WTC11 (cell line): ENCODE measurements around the gene BBS12. TPM values are rescaled to one million over a fixed set of nuclear protein-coding genes. Genes with fewer than 3 reads are reported as not detected.

Experiments used
- ATAC-seq: fragments of 200-7000 bp; cut with Tn5 transposase; 2 replicates; pipeline ENCODE4 v1.10.0; 2021; ENCODE audit warnings: mild to moderate bottlenecking, moderate library complexity
- CTCF ChIA-PET: fragments of 300-600 bp; sonication (Branson Sonifier 250); formaldehyde crosslinking; loops from one replicate; lab custom pipeline; 2021; ENCODE audit warnings: antibody characterized with exemption; lab: Charles Lee
- POLR2A ChIA-PET: fragments of 350-600 bp; sonication (Branson Sonifier 250); formaldehyde crosslinking; loops from one replicate; lab custom pipeline; 2021; ENCODE audit warnings: antibody characterized with exemption; lab: Charles Lee
- DNase-seq: peaks from one replicate; pipeline ENCODE4 v3.0.0; 2021; ENCODE audit warnings: low spot score
- H3K27ac Mint-ChIP-seq: 2 replicates; pipeline ENCODE4 v1.8.0; 2021; ENCODE audit warnings: mixed read lengths
- H3K27me3 Mint-ChIP-seq: 2 replicates; pipeline ENCODE4 v1.8.0; 2021; ENCODE audit warnings: low read depth, mild to moderate bottlenecking, moderate library complexity, mixed read lengths
- H3K36me3 Mint-ChIP-seq: 2 replicates; pipeline ENCODE4 v1.8.0; 2021; ENCODE audit warnings: mixed read lengths
- H3K4me1 Mint-ChIP-seq: 2 replicates; pipeline ENCODE4 v1.8.0; 2022; ENCODE audit warnings: mixed read lengths
- H3K4me3 Mint-ChIP-seq: 2 replicates; pipeline ENCODE4 v1.8.0; 2021; ENCODE audit warnings: mild to moderate bottlenecking, moderate library complexity, mixed read lengths
- H3K9me3 Mint-ChIP-seq: 2 replicates; pipeline ENCODE4 v1.8.0; 2021; ENCODE audit warnings: mixed read lengths
- E2F1 ChIP-seq: sonication (generic); formaldehyde crosslinking; IDR thresholded peaks from 2 replicates; pipeline ENCODE4 v1.8.0; 2022; ENCODE audit warnings: mild to moderate bottlenecking, missing genetic modification reagents
- E2F4 ChIP-seq: sonication (generic); formaldehyde crosslinking; IDR thresholded peaks from 2 replicates; pipeline ENCODE4 v1.8.1; 2022; ENCODE audit warnings: low read depth, mild to moderate bottlenecking, moderate library complexity, missing genetic modification reagents, borderline replicate concordance
- ETV6 ChIP-seq: sonication (generic); formaldehyde crosslinking; IDR thresholded peaks from 2 replicates; pipeline ENCODE4 v1.8.1; 2022; ENCODE audit warnings: mild to moderate bottlenecking, missing genetic modification reagents
- GRHL2 ChIP-seq: fragments of 250-450 bp; sonication (Bioruptor Pico); IDR thresholded peaks from 2 replicates; pipeline ENCODE4 v1.8.0; 2022; ENCODE audit warnings: mild to moderate bottlenecking, moderate library complexity; ENCODE audit not compliant: insufficient replicate concordance, severe bottlenecking
- HMGXB4 ChIP-seq: sonication (generic); formaldehyde crosslinking; IDR thresholded peaks from 2 replicates; pipeline ENCODE4 v1.8.1; 2023; ENCODE audit warnings: mild to moderate bottlenecking, moderate library complexity, missing genetic modification reagents
- MXD4 ChIP-seq: fragments of 250-450 bp; sonication (Bioruptor Pico); IDR thresholded peaks from 2 replicates; pipeline ENCODE4 v1.8.0; 2021; ENCODE audit warnings: mild to moderate bottlenecking, moderate library complexity, borderline replicate concordance
- MYBL2 ChIP-seq: sonication (generic); formaldehyde crosslinking; IDR thresholded peaks from 2 replicates; pipeline ENCODE4 v1.8.1; 2023; ENCODE audit warnings: mild to moderate bottlenecking, moderate library complexity, missing genetic modification reagents
- NFATC4 ChIP-seq: fragments of 250-450 bp; sonication (Bioruptor Pico); IDR thresholded peaks from 2 replicates; pipeline ENCODE4 v1.9.0; 2021; ENCODE audit warnings: mild to moderate bottlenecking
- PREB ChIP-seq: sonication (generic); formaldehyde crosslinking; IDR thresholded peaks from 2 replicates; pipeline ENCODE4 v1.8.1; 2022; ENCODE audit warnings: mild to moderate bottlenecking, missing genetic modification reagents, moderate library complexity, borderline replicate concordance
- SMAD3 ChIP-seq: sonication (generic); formaldehyde crosslinking; IDR thresholded peaks from 2 replicates; pipeline ENCODE4 v1.8.0; 2022; ENCODE audit warnings: missing genetic modification reagents, mild to moderate bottlenecking, borderline replicate concordance
- SP1 ChIP-seq: sonication (generic); formaldehyde crosslinking; conservative IDR thresholded peaks from 2 replicates; pipeline ENCODE4 v1.8.1; 2022; ENCODE audit warnings: missing genetic modification reagents
- ZNF263 ChIP-seq: sonication (generic); formaldehyde crosslinking; IDR thresholded peaks from 2 replicates; pipeline ENCODE4 v1.8.1; 2022; ENCODE audit warnings: low read depth, mild to moderate bottlenecking, moderate library complexity, missing genetic modification reagents
- total RNA-seq: library from RNA; stranded (reverse); gene quantifications from 3 replicates; pipeline ENCODE4 v1.2.3, GENCODE V29; 2021
- TF ChIP-seq, protein P1 (sequence below): fragments of 200-600 bp; IDR thresholded peaks from 2 replicates; pipeline ENCODE4 v1.8.0; 2022; ENCODE audit warnings: antibody characterized with exemption
- TF ChIP-seq, protein P2 (sequence below): sonication (generic); formaldehyde crosslinking; IDR thresholded peaks from 2 replicates; pipeline ENCODE4 v1.8.0; 2022; ENCODE audit warnings: mild to moderate bottlenecking, missing genetic modification reagents
- TF ChIP-seq, protein P3 (sequence below): sonication (generic); formaldehyde crosslinking; IDR thresholded peaks from 2 replicates; pipeline ENCODE4 v1.8.1; 2023; ENCODE audit warnings: mild to moderate bottlenecking, missing genetic modification reagents, borderline replicate concordance

BBS12 gene
- total RNA-seq, 1 experiment from 2014 or later = 2.7 TPM

DNA sequence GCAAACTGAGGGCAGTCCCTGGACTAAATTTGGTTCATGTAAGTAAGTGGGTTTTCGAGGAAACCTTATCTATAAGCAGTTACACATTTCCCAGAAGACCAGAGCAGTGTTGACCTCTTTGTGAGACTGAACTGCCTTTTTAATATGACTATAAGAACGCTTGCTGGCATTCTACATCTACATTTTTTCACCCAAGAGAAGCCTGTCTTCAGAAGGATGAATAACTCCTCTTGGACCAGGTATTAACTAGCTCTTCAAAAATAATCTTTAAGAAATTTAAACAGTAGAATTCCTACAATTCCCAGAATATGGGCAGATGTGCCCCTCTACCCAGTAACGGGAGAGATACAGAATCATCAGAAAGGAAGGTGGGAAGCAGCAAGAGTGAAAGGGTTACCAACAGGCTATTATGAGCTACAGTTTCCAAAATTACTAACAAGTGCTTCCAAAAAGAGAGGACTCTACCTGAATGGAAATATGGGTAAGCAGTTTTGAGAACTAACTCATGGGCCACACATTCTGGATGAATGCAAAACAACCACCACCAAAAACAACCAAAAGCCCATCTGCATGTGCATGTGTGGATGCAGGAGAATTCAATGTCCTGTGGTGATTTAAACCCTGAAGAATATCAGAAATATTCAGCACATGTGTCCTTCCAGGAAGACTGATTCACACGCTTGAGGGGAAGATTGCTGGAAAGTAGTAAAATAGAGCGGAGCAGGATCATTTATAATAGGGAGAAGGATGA, 17.4 kb downstream of the BBS12 start:
- H3K27me3 Mint-ChIP-seq = no peaks in the 10 kb centered on the region; the same call in 1 of the 2 replicates
- peaks cover 24% of the 10 kb centered on the region for H3K9me3 Mint-ChIP-seq
- ChIA-PET POLR2A (no interaction called here), CTCF (no interaction called here)
- no peak overlapping the region for H3K27ac Mint-ChIP-seq
- ATAC-seq (no peak), DNase-seq (no peak)
- H3K4me1 Mint-ChIP-seq = peaks cover 19% of the 10 kb centered on the region
- TF ChIP-seq PREB (no peak), HMGXB4 (CRISPR knock-in tag) (no peak), E2F1 (CRISPR knock-in tag) (no peak), MYBL2 (no peak), SP1 (no peak), E2F4 (CRISPR knock-in tag) (no peak), NFATC4 (CRISPR knock-in tag) (no peak), ETV6 (CRISPR knock-in tag) (no peak), MXD4 (no peak), ZNF263 (CRISPR knock-in tag) (no peak), SMAD3 (no peak), GRHL2 (CRISPR knock-in tag) (no peak)
- TF ChIP-seq, protein P1, sequence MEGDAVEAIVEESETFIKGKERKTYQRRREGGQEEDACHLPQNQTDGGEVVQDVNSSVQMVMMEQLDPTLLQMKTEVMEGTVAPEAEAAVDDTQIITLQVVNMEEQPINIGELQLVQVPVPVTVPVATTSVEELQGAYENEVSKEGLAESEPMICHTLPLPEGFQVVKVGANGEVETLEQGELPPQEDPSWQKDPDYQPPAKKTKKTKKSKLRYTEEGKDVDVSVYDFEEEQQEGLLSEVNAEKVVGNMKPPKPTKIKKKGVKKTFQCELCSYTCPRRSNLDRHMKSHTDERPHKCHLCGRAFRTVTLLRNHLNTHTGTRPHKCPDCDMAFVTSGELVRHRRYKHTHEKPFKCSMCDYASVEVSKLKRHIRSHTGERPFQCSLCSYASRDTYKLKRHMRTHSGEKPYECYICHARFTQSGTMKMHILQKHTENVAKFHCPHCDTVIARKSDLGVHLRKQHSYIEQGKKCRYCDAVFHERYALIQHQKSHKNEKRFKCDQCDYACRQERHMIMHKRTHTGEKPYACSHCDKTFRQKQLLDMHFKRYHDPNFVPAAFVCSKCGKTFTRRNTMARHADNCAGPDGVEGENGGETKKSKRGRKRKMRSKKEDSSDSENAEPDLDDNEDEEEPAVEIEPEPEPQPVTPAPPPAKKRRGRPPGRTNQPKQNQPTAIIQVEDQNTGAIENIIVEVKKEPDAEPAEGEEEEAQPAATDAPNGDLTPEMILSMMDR = no peak
- TF ChIP-seq, protein P2, sequence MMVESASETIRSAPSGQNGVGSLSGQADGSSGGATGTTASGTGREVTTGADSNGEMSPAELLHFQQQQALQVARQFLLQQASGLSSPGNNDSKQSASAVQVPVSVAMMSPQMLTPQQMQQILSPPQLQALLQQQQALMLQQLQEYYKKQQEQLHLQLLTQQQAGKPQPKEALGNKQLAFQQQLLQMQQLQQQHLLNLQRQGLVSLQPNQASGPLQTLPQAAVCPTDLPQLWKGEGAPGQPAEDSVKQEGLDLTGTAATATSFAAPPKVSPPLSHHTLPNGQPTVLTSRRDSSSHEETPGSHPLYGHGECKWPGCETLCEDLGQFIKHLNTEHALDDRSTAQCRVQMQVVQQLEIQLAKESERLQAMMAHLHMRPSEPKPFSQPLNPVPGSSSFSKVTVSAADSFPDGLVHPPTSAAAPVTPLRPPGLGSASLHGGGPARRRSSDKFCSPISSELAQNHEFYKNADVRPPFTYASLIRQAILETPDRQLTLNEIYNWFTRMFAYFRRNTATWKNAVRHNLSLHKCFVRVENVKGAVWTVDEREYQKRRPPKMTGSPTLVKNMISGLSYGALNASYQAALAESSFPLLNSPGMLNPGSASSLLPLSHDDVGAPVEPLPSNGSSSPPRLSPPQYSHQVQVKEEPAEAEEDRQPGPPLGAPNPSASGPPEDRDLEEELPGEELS = no peak
- TF ChIP-seq, protein P3, sequence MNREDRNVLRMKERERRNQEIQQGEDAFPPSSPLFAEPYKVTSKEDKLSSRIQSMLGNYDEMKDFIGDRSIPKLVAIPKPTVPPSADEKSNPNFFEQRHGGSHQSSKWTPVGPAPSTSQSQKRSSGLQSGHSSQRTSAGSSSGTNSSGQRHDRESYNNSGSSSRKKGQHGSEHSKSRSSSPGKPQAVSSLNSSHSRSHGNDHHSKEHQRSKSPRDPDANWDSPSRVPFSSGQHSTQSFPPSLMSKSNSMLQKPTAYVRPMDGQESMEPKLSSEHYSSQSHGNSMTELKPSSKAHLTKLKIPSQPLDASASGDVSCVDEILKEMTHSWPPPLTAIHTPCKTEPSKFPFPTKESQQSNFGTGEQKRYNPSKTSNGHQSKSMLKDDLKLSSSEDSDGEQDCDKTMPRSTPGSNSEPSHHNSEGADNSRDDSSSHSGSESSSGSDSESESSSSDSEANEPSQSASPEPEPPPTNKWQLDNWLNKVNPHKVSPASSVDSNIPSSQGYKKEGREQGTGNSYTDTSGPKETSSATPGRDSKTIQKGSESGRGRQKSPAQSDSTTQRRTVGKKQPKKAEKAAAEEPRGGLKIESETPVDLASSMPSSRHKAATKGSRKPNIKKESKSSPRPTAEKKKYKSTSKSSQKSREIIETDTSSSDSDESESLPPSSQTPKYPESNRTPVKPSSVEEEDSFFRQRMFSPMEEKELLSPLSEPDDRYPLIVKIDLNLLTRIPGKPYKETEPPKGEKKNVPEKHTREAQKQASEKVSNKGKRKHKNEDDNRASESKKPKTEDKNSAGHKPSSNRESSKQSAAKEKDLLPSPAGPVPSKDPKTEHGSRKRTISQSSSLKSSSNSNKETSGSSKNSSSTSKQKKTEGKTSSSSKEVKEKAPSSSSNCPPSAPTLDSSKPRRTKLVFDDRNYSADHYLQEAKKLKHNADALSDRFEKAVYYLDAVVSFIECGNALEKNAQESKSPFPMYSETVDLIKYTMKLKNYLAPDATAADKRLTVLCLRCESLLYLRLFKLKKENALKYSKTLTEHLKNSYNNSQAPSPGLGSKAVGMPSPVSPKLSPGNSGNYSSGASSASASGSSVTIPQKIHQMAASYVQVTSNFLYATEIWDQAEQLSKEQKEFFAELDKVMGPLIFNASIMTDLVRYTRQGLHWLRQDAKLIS (CRISPR knock-in tag) = no peak
- TF ChIP-seq, all 79 proteins: peak for 0
- Mint-ChIP-seq H3K4me3 (no peak overlapping the region), H3K36me3 (peaks cover 12% of the 10 kb centered on the region)
